CD4-positive, alpha-beta T cell treated with Interleukin-6 for 4 hours (primary cell): Measurements from ENCODE around the gene LYSMD2.
"Not testable (repeated sequence)": the region's sequence is repeated elsewhere in the genome, so short reads cannot be mapped to it uniquely, and the experiment has no call there.

Source experiments
- DNase-seq: peaks from one replicate; pipeline ENCODE4 v3.0.0-alpha.2; 2020; ENCODE audit warnings: mixed read lengths

Gene LYSMD2

DNA sequence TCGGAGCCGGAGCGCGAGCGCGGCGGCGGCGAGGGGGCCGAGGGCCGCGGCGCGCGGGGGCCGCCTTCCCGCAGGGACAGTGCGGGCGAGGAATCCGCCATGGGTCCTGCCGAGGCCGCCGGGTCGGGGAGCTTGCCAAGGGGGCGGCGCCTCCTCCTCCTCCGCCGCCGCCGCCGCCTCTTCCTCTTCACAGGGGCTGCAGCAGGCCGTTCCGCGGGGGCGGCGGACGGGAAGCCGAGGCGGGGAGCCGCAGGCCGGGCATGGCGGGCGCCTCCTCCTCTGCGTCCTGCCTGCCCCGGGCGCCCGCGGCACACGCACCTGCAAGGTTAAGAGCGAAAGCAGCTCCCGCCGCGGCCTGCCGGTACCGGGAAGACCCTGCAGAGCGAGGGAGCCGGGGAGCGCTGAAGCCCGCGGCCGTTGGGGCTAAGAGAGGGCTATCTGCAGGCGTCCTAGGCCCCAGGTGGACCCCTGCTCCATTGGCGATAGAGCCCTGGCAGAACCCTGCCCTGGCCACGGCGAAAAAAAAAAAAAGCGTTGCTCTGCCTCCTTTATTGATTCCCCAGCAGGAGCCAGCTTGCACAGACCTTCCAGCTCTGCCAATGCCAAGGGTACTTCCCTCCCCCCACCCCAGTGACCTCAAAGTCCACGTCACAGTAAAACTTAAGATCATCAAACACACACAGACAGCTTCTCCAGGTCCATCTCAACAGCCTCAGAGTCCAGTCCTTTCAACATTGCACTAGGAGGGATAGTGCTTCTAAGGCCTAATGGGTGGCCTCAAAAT is at the start of gene LYSMD2:
Gene LYSMD2, minus strand, starts transcription at position 134 of the 784 bp plus-strand sequence. Its CDS starts 33 bp downstream, at position 101.
- DNase-seq = peak; percentile 84

DNA sequence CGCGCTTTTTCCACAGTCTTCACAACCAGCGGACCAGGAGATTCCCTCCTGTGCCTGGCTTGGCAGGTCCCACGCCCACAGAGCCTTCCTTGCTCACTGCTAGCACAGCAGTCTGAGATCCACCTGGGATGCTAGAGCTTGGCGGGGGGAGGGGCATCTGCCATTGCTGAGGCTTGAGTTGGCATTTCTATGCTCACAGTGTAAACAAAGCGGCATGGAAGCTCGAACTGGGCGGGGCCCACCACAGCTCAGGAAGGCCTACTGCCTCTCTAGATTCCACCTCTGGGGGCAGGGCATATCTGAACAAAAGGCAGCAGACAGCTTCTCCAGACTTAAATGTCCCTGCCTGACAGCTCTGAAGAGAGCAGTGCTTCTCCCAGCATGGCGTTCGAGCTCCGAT is 49.7 kb upstream of the LYSMD2 start:
- not testable (repeated sequence) for DNase-seq

GRCh38 chr15:51783967-51784366 is 46.5 kb upstream of the LYSMD2 start:
- DNase-seq = no peak

- no peak for DNase-seq
Observed at GRCh38 chr15:51782357-51782896, 45.0 kb upstream of the LYSMD2 start.

DNA sequence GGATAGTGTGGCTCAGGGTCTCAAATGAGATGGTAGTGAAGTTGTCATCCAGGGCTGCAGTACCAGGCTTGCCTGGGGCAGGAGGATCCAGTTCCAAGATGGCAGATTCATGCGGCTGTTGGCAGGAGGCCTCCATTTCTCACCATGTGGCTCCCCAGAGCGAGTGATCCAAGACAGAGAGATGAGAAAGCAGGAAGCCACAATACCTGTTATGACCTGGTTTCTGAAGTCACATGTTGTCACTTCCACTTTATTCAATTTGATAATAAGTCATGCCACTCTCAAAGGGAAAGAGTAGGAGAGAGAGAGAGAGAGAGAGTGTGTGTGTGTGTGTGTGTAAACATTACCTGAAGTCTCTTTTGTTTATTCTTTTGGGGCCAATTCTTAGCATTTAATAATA is 44.1 kb upstream of the LYSMD2 start:
- no peak for DNase-seq

DNA sequence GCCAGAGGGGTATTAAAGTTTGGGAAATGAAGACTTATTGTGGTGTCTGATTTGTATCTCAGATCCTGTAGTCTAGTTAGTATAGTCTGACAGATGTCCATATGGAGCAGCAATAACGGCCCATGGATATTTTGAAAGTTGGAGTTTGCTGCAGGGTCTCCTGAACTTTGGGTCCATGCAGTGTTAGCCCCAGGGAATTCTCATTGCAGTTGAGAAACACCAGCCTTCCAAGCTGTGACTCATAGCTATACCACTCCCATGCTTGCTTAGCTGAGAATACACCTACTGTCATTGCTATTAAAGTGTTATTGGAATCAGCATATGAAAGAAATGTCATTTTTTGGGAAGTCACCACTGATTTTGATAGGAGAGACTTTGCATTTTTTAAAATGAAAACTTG is 43.2 kb upstream of the LYSMD2 start:
- no peak for DNase-seq

GRCh38 chr15:51776952-51777569 is 39.6 kb upstream of the LYSMD2 start:
- DNase-seq = peak; percentile 75

DNA sequence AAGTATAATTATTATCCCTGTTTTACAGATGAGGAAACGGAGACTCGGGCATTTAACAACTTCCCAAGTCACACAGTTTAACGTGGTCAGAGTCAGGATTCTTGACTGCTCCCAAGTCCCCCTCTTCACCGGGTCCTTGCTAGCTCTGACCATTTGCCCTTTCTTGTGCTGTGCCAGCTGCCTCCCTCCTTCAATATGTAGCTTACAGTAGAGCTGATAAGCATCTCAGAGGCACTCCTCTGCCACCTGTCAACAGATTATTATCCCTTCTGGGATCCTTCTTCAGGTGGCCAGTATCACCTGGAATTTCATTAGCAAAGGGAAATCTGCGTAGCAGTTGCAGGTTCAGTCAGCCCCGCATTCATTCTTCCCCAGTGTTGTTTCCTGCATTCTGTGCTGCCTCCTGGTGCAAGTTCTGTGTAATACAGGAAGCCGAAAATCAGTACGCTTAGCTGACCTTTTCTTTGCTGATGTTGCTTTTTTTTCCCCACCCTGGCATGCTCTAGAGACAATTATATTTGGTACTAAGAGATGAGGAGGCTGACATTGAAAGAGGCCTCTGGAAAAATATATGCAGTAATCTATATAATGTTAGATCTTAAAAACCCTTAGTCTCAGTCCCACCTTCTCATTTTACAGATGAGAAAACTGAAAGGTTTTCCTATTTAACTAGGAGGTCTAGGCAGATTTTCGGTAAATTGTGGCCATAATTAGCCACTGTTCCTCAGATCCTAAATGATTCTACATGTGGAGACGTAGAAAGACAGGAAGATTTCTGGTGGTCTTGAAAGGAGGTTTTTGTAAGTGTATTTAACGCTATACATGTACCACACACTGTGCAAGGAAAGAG is 38.7 kb upstream of the LYSMD2 start:
- peak; percentile 65 for DNase-seq

- DNase-seq = no peak
Observed at GRCh38 chr15:51774916-51775315, 37.5 kb upstream of the LYSMD2 start.

DNA sequence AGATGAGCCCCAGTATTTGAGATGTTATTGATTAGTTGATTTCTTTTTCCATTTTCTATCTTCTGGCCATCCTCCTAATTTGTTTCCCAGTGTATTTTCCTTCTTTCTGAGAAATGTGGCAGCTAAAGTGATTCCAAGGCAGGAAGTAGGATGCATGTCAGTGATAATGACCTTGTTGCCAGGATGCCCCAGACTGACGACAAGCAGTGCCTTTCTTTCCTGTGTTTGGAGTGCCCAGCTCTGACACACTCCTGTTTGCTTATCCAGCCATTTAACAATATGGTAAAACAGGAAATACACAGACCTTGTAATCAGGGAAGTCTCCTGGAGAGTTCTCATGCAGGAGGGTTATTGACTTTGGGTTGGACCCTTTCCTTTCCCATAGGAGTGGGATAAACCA is 34.3 kb upstream of the LYSMD2 start:
- no peak for DNase-seq

GRCh38 chr15:51770902-51771301 is 33.4 kb upstream of the LYSMD2 start:
- no peak for DNase-seq

- DNase-seq = peak; percentile 30
Observed at GRCh38 chr15:51768018-51768417, 30.6 kb upstream of the LYSMD2 start.

DNA sequence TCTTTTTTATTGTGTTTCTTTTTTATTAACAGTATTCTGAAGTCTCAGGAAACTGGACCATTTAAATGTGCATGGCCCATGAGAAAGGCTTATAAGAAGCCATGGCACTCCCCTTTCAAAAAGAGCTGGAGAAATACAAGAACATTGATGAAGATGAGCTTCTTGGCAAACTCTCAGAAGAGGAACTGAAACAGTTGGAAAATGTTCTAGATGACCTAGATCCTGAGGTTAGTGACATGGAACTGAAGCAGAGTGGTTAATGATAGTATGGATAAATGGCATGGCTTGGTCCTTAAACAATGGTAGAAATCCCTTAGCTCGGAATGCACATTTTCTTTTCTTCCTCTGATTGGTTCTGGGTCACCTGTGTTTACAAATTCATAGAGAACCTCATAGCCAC is 28.9 kb upstream of the LYSMD2 start:
- DNase-seq = no peak

DNA sequence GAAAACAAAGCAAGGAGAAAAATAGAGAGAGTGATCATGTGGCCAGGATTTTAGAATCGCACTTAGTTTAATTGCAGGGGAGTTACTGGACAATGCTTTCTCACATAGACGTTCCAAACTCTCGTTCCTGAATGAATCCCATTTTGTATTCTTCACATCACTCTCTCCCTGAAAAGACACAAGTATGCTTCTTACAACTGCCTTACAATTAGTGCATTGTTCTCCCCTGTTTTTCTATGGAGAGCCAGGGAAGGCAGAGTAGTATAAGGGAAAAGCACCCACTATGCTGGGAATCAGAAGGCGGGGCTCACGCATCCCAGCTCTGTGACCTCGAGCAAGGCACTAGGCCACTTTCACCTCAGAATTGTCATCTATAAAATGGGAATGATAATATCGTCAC is 28.3 kb upstream of the LYSMD2 start:
- no peak for DNase-seq

GRCh38 chr15:51760805-51761204 is 23.4 kb upstream of the LYSMD2 start:
- no peak for DNase-seq

GRCh38 chr15:51759557-51760070 is 22.2 kb upstream of the LYSMD2 start:
- peak; percentile 39 for DNase-seq

DNA sequence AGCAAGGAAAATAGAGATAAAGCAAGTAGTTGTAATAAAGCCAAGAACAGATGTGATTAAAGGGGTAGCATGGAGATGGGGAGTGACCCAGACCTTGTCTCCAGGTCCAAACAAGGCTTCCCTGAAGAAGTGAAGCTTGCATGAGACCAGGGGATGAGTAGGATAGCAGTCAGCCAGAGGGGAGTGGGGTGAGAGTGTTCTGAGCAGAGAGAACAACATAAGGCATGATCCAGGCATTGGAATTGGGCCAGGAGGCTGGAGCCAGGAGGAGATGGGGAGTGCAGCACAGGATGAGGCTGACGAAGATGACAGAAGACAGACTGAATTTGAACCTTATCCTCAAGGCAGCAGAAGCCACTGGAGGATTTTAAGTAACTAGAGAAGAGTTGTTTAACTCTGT is 21.2 kb upstream of the LYSMD2 start:
- no peak for DNase-seq

DNA sequence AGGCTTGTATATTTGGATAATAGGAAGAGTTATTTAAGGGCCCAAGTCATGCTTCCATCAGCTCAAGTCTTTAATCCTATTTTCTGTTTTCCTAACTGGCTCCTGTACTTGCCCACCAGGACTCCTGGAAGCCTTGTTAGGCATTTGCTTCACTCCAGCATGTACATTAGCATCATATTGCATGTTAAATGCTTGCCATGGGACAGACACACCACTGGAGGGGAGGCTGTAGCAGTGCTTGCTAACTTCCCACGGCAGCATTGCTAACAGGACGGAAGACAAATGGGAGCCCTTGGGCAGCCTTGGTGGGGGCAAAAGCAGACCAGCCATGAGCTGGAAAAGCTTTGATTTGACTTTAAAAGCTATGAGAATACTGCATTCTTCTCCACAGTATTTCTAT is 20.0 kb upstream of the LYSMD2 start:
- no peak for DNase-seq

DNA sequence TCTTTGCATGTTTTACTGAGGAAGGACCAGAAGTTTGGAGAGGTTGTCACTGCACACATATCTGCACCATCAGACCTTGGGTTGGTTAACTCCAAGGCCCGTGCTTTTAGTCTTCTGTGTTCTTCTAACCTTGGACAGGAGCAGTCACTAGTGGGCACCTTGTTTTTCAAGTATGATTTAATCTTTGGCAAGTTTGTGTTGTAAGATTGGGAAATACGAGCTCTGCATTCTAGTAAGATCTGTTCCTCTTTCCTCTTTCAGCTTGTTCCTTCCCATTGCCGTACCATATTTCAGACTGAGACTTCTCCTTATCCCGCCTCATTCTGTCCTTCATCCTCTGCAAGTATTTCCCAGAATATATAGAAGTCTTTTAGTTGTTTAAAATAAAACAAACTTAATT is 19.0 kb upstream of the LYSMD2 start:
- no peak for DNase-seq

DNA sequence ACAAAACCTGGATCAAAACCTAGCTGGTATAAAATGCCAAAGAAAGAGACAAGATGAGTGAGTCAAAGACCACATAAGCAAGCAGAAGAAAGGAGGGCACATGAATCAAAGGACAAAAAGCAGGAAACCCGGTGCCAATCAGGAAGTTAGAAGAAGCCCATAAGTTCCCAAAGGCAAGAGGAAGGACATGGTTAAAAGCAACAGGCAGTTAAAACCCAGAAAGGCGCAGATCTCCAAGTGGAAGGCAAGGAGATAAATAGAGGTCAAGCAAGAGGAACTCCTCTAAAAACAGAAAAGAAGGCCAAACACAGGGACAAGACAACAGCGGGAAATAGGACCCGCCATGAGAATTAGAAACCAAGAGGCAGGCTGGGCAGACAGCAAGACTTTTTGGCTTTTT is 18.3 kb upstream of the LYSMD2 start:
- DNase-seq = no peak

- no peak for DNase-seq
Observed at GRCh38 chr15:51754267-51754666, 16.8 kb upstream of the LYSMD2 start.

DNA sequence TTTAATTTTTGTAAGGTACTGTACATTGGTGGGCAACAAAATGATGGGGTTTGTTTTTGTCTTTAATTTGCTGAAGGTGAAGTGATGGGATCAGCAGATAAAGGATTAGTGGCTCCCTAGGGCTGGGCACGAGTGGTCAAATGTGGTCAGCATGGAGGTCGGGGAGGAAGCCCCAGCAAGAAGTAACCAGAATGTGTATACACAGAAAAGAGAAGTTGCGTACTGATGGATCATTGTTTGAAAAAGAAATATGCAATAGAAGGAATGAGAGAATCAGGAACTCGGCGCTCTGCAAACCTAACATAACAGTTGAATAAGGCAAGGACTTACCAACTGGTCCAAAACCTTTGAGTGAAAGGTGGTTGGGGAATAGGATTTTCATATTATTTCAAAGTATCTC is 15.4 kb upstream of the LYSMD2 start:
- no peak for DNase-seq
